Measurements from ENCODE around the gene MARCHF11.

MARCHF11 gene

DNA sequence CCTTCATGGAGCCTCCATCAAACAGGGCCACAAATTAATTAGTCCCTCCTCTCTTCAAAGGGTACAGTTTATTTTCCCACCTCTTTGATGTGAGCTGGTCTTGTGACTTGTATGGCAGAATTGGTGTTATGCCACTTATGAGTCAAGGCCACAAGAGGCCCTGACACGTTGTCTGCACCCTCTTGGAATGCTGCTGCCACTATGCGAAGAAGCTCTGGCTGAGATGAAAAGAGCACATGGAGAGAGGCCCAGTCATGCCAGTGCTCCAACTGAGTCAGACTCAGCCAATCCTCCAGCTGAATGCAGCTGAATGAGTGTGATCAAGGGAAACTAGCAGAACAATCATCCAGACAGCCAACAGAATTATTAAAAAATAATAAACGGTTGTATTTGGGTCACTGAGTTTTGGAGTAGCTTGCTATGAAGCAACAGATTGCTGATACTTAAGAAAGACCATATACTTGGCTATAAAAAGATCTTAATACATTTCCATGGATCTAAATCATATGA is 128.3 kb downstream of the MARCHF11 start:
- no peak for DNase-seq (ENCODE audit: low spot score)

DNA sequence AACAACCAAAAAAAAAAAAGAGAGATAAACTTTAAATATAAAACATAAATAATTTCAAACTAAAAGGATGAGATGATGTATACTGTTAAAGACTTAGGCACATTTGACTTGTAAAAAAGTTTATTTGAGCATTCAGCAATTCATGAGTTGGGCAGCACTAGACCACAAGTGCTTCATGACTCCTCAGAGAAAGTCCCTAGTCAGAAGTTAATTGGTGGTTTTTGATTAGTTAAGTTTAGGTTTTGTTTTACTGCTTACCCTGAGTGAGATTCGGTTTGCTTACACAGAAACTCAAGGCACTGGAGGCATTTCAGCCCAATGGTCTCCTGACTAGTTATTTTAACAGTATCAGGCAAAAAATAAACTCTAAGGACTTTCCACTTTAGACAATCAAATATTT is 129.2 kb downstream of the MARCHF11 start:
- no peak for DNase-seq (ENCODE audit: low spot score)

DNA sequence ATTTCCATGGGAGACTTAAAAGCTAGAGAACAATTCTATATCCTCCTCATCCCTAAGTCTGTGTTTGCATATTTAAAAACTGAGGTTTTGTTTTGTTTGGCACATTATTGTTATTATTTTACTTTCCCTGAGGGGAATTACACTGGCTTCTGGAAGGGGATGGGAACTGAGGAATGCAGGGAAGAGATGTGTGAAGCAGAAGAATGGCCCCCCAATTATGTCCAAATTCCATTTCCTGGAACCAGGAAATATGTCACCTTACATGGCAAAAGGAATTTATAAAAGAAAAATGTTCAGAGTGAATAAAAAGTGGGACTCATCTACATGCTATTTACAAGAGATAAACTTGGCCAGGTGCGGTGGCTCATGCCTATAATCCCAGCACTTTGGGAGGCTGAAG is 129.8 kb downstream of the MARCHF11 start:
- no peak for DNase-seq (ENCODE audit: low spot score)

DNA sequence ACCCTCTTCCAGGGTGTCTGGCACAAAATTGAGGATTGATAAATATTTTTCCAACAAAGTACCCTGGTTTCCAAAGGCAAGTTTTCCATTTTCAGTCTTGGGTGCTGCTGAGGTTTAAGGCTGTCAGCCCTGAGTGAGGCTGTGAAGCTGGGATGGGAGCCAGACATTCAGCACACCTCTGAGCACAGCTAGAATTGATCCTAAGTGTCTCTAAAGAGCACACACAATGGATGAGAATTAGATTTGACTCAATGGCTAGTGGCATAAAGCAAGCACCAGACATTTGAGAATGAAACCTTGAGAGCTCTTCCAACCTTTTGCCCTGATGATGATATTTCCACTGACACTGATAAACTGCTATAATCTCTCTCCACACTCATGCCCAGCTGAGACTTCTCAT is 131.5 kb downstream of the MARCHF11 start:
- no peak for DNase-seq (ENCODE audit: low spot score)

DNA sequence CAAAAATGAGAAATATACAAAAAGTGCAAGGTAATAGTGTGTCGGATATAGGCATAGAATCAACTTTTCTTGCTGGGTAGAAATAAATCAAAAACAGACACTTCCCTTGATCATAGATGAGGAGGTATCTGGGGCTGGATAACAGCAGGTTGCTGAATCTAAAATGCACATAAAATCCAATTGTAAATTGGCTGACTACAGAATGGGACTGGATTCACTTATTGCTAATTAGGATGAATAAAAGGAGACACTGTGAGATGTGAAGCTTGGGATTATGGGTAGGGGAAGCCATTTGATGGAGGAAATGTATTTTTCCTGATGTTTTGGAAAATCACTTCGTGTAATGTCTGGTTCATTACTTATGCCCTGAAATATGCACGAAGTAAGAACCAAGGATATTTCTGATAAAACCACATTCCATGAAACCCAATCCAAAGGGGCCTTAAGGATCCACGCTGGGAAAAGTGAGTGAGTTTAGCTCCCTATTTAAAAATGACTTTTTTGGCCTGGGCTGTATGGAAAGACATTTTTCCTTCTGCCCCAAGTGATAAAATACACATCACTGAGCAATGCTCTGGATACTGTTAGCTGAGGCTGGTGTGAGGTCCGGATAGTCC is 136.1 kb downstream of the MARCHF11 start:
- DNase-seq (ENCODE audit: low spot score), result no peak

DNA sequence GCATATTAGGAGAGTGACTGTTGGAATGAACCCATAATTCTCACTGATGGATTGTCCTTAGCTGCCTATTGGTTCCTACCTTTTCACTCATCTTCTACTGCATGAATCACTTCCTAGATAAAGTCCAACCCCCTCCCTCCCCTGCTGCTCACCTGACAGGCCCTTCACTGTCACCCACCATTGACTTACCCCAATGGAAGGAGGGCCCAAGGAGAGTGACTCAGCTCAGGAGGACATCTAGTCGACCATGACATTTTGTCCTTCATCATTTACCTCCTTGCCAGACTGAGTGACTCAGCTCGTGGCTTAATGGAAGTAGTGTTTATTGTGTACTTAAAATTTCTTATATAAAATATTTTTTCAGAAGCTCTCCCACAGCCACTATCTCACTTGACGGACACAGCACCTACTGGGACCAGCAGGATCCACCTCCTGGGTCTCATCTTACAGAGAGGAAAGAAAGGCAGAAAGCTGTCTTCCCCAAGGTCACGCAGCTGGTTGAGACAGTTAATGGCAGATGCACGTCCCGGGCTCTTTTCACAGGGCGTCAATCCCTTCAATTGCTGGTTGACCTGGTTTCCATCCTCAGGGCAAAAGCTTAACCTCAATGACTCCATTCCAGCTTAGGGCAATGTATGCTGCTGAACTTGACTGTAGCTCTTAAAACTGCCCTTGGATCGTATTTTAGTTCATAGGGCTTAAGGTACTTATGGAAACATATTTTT is 142.3 kb downstream of the MARCHF11 start:
- DNase-seq (ENCODE audit: low spot score), result no peak

DNA sequence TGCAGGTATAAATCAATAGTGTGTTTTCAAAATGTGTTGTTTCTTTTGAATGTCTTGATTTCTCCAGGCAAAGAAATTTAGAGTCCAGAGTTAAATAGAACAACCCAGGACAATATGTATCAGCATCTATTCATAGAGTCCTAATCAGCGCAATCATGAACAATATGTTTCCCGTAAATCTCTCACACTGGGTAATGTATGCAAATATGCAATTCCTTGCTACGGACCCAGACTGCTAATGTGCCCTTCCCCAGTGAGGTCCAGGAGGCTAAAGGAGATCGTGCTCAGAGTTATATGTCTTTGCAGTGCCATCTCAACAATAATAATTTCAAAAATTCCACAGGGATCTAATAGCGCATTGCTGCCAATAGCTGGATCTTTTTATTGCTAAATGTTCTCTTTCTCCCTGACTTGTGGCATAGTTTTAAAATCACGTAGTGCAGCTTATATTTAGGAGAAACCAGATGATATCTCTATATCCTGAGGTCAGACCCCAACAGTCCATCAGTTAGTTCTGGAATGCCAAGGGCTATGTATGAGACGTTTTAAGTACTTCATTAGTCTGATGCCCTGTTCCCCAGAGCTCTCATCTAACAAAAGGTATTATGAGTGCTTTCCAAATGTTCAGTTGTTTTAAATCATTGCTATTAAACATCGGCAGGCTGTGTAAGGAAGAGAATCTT is 145.1 kb downstream of the MARCHF11 start:
- DNase-seq (ENCODE audit: low spot score), result no peak

DNA sequence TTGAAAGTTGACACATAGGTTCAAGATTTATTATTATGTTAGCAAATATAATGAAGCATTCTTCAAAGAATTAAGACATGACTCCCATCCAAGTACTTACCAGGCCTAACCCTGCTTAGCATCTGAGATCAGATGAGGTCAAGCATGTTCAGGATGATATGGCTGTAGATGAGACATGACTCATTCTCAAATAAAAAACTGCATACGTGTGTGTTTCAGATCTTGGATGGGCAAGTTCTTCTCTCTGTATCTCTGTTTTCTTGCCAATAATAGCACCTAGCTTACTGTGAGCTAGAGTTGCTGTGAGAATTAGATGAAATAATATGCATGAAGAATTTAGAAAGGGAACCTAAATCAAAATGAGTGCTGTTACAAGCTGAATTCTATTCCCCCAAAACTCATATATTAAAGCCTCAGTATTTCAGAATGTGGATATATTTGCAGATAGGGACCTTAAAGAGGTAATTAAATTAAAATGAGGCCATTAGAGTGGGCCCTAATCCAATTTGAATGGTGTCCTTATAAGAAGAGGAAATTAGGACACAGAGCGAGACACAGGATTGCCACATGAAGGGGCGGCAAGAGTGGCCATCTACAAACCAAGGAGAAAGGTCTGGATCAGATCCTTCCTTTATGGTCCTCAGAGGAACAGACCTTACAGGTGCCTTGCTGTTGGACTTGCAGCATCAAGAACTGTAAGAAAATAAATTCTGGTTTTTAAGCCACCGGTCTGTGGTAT is 146.2 kb downstream of the MARCHF11 start:
- DNase-seq (ENCODE audit: low spot score), result no peak

DNA sequence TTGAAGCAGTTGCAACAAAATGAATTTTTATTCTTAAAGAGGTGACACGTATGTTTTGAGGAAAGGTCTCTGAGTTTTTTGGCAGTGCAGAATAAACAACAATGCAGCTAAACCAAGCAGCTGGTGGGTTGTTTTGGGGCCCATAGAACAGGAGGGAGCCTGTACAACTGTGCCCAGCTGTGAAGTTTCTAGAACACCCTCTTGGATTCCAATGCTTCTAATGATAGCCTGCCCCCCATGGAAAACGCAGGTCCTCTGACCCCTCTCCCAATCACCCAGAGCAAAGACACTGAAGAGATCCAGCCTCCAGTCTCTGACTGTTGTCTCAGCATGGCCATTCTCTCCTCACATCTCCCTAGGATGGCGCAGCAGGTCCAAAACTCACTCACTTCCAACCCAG is 150.9 kb downstream of the MARCHF11 start:
- DNase-seq (ENCODE audit: low spot score), result no peak

DNA sequence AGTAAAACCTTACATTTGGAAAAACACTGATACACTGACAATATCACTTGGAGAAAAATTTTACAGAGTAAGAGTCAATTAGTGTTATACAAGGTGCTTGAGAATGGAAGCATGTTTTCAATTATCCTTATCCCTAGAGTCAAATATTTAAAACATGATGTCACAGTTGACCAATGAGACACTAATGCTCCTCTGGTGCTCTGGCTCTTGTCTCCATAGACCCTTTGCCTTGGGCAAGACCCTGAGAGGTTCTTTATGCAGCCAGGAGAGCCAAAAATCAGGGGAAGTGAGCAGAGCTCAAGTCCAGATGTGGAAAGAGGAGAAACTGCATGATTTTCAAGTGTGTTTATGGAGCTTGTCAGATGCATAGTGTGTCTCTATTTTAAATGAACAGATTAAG is 153.9 kb downstream of the MARCHF11 start:
- DNase-seq (ENCODE audit: low spot score), result no peak

DNA sequence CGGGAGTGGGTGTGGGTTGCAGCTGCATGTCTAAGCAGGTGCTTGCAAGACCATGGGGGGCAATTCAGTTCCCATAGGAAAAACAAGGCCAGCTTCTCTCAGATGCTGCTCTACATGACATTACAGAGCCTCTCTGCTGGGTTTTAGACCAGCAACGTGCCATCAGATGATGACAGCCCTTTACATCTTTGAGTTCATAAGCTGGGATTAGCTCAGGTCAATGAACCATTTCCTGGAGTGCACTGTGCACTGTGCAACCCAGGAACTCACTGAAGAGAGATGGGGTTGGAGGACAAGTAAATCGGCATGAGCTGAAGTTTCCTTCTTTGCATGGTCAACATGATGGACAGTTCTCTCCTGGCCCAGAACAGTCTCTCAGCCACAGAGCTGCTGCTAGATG is 160.6 kb downstream of the MARCHF11 start:
- DNase-seq (ENCODE audit: low spot score), result no peak

DNA sequence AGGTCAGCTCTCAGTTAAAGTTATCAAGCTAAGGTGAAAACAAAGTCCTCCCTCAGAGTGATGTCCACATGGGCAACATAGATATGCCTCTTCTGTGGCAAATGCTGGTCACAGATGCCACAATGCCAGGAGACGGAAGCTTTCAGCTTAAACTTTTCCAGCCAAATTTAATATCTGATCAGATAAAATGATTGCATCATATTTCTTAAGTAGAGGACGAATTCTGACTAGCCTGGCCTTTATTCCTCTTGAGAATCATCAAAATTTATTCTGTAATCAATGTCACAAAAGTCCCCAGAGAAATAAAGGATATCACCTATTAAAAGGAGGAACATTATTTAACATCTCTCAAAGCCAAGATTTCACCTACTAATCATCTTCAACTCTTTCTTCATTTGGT is 161.9 kb downstream of the MARCHF11 start:
- DNase-seq (ENCODE audit: low spot score), result no peak
